ENCODE measurements around the gene TMEM121B.
A peak's percentile ranks its signal among the peaks of the same experiment; 100 is the strongest.

TMEM121B gene

GRCh38 chr22:17086788-17087497 is 34.2 kb downstream of the TMEM121B start:
- no peak for DNase-seq

- no peak for DNase-seq
Observed at GRCh38 chr22:17086296-17086695, 34.9 kb downstream of the TMEM121B start.

GRCh38 chr22:17085277-17086181 is 35.6 kb downstream of the TMEM121B start:
- DNase-seq, result no peak

- DNase-seq, result peak; percentile 91
Observed at GRCh38 chr22:17084554-17085276, 36.4 kb downstream of the TMEM121B start, which contains the start of gene IL17RA. Gene IL17RA, plus strand, starts transcription at chr22:17085000. Its CDS starts 92 bp downstream, at chr22:17085092.

GRCh38 chr22:17083811-17084441 is 37.2 kb downstream of the TMEM121B start:
- no peak for DNase-seq

GRCh38 chr22:17083255-17083654 is 37.9 kb downstream of the TMEM121B start:
- DNase-seq, result no peak

- DNase-seq, result no peak
Observed at GRCh38 chr22:17079572-17079971, 41.6 kb downstream of the TMEM121B start.

- DNase-seq, result no peak
Observed at GRCh38 chr22:17077255-17077654, 43.9 kb downstream of the TMEM121B start.

GRCh38 chr22:17074648-17075002 is 46.5 kb downstream of the TMEM121B start:
- DNase-seq, result no peak

GRCh38 chr22:17072877-17073276 is 48.3 kb downstream of the TMEM121B start:
- no peak for DNase-seq

All from eye (tissue), 1 donor.